Esophagus squamous epithelium (tissue), 5 donors: ENCODE data around the gene NNAT. TPM values are rescaled to one million over a fixed set of nuclear protein-coding genes. Genes with fewer than 3 reads are reported as not detected.

ENCODE experiments used
- DNase-seq: peaks from one replicate; lab custom pipeline; 2025; lab: John Stamatoyannopoulos, UW
- H3K27ac ChIP-seq, 4 donors: fragments of 200-600 bp; sonication (generic); one replicate each; pipeline ENCODE4 v1.5.1; 2016 to 2019; ENCODE audit warnings: mild to moderate bottlenecking in 1 of 4
- H3K27me3 ChIP-seq, 4 donors: fragments of 200-600 bp; sonication (generic); 1 replicate in 3 of 4; 2 replicates in 1 of 4; pipeline versions ENCODE4 v1.5.1 to v1.6.0; 2017 to 2021; ENCODE audit warnings: antibody characterized with exemption in 1 of 4
- H3K36me3 ChIP-seq, 3 donors: fragments of 200-600 bp; sonication (generic); one replicate each; pipeline ENCODE4 v1.5.1; 2016 to 2019
- H3K4me1 ChIP-seq, 3 donors: fragments of 200-600 bp; sonication (generic); one replicate each; pipeline ENCODE4 v1.5.1; 2017 to 2019
- H3K4me3 ChIP-seq, 4 donors: fragments of 200-600 bp; sonication (generic); 1 replicate in 3 of 4; 2 replicates in 1 of 4; pipeline ENCODE4 v1.5.1; 2016 to 2019; ENCODE audit warnings: mild to moderate bottlenecking in 2 of 4, moderate library complexity in 1 of 4
- H3K9me3 ChIP-seq, 3 donors: fragments of 200-600 bp; sonication (generic); one replicate each; pipeline ENCODE4 v1.5.1; 2016 to 2019
- POLR2A ChIP-seq, 4 donors: fragments of 450-650 bp; IDR thresholded peaks; one replicate each; pipeline ENCODE4 v1.6.1; 2017; ENCODE audit warnings: antibody characterized with exemption in 4 of 4, mild to moderate bottlenecking in 4 of 4, moderate library complexity in 3 of 4
- WGBS, 2 donors: methylation state at CpG; one replicate each; pipeline ENCODE4 v1.1.5; 2018; 5-methylcytosine and 5-hydroxymethylcytosine counted together
- intact Hi-C: fragments of 100-400 bp; cut with DNase I; formaldehyde crosslinking; loops from one replicate; pipeline ENCODE4 v1.15.0; 2022
- total RNA-seq, 4 donors: library from RNA; depleted of rRNA; stranded (reverse); fragments of >200 nt; gene quantifications; one replicate each; pipeline ENCODE4 v1.1.0, GENCODE V29; 2016
- TF ChIP-seq, protein P1 (sequence below), 6 experiments: fragments of 450-650 bp in 4 of 6; fragments of 200-600 bp in 2 of 6; sonication (generic) in 2 of 6; IDR thresholded peaks; one replicate each; pipeline ENCODE4 v1.5.1; 2016 to 2019; ENCODE audit warnings: antibody characterized with exemption in 6 of 6, mild to moderate bottlenecking in 4 of 6, moderate library complexity in 4 of 6
- donor health status: DM: yes; HTN: yes; CAD: no.

NNAT gene
- total RNA-seq, 4 donors from 2014 or later = 0.76 to 1.9 (median 1.9) TPM; not detected in 1

DNA sequence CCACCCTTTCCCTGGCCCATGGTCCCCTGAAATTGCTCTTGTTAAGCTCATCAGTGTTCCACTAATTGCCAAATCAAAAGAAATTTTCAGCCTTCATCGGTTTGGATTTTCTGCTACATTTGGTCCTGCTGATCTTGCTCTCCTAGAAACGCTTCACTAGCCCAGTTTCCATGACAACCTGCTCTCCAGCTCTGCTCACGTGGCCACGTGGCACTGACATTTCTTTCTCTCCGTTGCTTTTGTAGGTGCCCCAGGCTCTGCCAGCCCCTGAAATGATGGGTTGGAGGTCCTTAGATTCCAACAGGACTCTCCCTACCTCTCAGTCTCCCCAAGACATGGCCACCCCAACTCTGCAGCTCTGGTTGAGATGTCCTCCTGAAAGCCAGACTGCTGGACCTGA is 45.8 kb upstream of the NNAT start:
- H3K9me3 ChIP-seq = no peaks in the 10 kb centered on the region
- no peaks in the 10 kb centered on the region for H3K36me3 ChIP-seq
- no peak overlapping the region for H3K4me3 ChIP-seq
- peaks cover 0 to 24% (median 0%) of the 10 kb centered on the region in 4 donors for H3K27me3 ChIP-seq
- intact Hi-C loops = no loop called here
- no peak for TF ChIP-seq POLR2A (IDR thresholded peaks at IDR 0.05)
- TF ChIP-seq, protein P1, sequence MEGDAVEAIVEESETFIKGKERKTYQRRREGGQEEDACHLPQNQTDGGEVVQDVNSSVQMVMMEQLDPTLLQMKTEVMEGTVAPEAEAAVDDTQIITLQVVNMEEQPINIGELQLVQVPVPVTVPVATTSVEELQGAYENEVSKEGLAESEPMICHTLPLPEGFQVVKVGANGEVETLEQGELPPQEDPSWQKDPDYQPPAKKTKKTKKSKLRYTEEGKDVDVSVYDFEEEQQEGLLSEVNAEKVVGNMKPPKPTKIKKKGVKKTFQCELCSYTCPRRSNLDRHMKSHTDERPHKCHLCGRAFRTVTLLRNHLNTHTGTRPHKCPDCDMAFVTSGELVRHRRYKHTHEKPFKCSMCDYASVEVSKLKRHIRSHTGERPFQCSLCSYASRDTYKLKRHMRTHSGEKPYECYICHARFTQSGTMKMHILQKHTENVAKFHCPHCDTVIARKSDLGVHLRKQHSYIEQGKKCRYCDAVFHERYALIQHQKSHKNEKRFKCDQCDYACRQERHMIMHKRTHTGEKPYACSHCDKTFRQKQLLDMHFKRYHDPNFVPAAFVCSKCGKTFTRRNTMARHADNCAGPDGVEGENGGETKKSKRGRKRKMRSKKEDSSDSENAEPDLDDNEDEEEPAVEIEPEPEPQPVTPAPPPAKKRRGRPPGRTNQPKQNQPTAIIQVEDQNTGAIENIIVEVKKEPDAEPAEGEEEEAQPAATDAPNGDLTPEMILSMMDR (IDR thresholded peaks at IDR 0.05) = no peak
- 71 to 80% methylated on average over 4 to 5 of the region's 5 CpGs for WGBS, 2 donors
- H3K4me1 ChIP-seq = no peaks in the 10 kb centered on the region
- no peak overlapping the region for H3K27ac ChIP-seq
- DNase-seq = no peak

DNA sequence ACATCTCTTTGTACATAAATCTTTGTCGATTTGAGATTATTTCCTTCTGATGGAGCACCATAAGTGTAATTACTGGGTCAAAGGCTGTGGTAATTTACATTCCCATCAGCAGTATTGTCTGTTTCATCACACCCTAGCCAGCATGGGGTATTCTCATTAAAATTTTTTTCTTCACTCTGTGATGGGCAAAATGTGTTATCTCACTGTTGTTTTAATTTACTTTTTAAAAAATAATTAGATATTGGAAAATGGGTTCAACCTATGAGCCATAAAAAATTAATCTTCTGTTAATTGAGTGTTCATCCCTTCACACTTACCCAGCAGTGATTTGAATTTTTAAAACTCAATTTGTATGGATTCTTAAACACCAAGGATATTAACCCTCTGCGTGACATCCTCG is 44.0 kb upstream of the NNAT start:
- peaks cover 0 to 24% (median 0%) of the 10 kb centered on the region in 4 donors for H3K27me3 ChIP-seq
- DNase-seq = no peak
- peaks cover 0 to 5% (median 0%) of the 10 kb centered on the region in 3 donors for H3K4me1 ChIP-seq
- H3K4me3 ChIP-seq = no peak overlapping the region
- no peaks in the 10 kb centered on the region for H3K36me3 ChIP-seq
- no peak overlapping the region for H3K27ac ChIP-seq
- TF ChIP-seq POLR2A (IDR thresholded peaks at IDR 0.05) = no peak
- intact Hi-C loops = no loop called here
- no peaks in the 10 kb centered on the region for H3K9me3 ChIP-seq
- WGBS, 2 donors = 49 to 75% methylated on average over 3 of the region's 3 CpGs

DNA sequence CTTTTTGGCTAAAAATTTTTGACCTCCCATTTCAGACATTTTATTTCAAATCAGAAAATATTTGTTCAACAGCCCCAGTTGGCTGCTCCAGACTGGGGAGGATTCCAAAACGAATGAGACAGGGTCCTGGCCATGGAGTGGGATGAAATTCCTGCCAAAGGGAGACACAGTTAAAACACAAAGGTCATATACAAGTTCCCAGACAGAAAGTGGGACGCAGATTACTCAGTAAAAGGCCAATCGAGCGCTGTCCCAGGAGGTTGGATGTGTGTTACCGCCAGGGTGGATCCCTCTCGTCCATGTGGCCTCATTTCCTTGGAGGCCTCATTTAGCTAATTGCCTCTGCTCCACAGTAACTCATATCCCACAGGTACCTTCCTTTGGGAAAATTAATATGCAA is 41.8 kb upstream of the NNAT start:
- DNase-seq = no peak
- Histone ChIP-seq H3K9me3 (no peaks in the 10 kb centered on the region), H3K27ac (no peak overlapping the region), H3K36me3 (no peaks in the 10 kb centered on the region), H3K4me1 (peaks cover 0 to 5% (median 0%) of the 10 kb centered on the region in 3 donors), H3K27me3 (peaks cover 0 to 21% (median 0%) of the 10 kb centered on the region in 4 donors), H3K4me3 (no peak overlapping the region)
- 60 to 70% methylated on average over 6 of the region's 6 CpGs for WGBS, 2 donors
- intact Hi-C loops = no loop called here
- no peak for TF ChIP-seq POLR2A (IDR thresholded peaks at IDR 0.05)
- TF ChIP-seq, protein P1 (IDR thresholded peaks at IDR 0.05) = no peak

DNA sequence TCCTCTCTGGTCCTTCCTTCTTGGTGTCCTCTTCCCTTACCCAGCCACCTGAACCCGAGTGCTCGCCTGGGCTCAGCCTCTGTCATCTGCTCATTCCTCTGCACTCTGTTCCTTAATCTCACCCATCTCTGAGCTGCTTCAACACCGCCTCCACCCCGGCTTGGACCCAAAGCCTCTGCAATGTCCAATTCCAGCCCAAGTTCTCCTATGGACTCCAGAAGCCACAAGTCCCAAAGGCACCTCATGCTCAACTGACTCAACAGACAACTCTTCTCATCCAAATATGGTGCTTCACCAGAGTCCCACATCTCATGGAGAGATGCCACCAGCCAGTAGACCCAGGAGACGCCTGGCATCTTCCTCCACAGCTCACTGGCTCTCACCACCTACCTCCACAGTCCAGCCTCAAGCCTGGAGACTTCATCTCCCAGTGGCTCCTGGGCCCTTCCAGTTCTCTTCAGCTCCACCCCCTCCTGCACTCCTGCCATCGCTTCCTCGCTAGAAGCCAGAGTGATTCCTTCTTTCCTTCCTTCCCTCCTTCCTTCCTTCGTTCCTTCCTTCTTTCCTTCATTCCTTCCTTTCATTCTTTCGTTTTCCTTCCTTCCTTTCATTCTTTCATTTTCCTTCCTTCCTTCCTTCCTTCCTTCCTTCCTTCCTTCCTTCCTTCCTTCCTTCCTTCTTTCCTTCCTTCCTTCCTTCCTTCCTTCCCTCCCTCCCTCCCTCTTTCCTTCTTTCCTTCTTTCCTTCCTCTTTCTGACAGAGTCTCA is 40.9 kb upstream of the NNAT start:
- Histone ChIP-seq H3K27me3 (peaks cover 0 to 21% (median 0%) of the 10 kb centered on the region in 4 donors), H3K9me3 (no peaks in the 10 kb centered on the region), H3K27ac (no peak overlapping the region), H3K4me1 (peaks cover 0 to 5% (median 0%) of the 10 kb centered on the region in 3 donors), H3K4me3 (no peak overlapping the region), H3K36me3 (no peaks in the 10 kb centered on the region)
- no peak for DNase-seq
- no peak for TF ChIP-seq POLR2A (IDR thresholded peaks at IDR 0.05)
- TF ChIP-seq, protein P1 (IDR thresholded peaks at IDR 0.05) = no peak
- 82 to 93% methylated on average over 9 of the region's 9 CpGs for WGBS, 2 donors
- intact Hi-C loops = no loop called here

DNA sequence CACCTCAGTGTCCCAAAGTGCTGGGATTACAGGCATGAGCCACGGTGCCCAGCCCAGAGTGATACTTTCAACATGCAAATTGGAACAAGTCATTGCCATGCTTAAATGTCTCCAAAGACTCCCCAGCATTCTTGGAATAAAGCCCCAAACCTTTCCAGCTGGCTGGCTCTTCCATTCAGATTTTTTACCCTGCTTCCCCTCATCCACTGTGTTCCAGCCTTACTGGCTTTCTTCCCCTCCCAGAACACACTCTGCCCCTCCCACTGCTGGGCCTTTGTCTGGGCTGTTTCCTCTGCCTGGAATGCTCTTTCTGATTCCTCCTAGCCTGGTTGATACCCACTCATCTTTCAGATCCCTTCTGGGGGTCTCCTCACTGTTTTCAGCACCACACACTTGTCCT is 40.1 kb upstream of the NNAT start:
- H3K9me3 ChIP-seq = no peaks in the 10 kb centered on the region
- H3K36me3 ChIP-seq = no peaks in the 10 kb centered on the region
- no peak overlapping the region for H3K4me3 ChIP-seq
- no peak for DNase-seq
- WGBS, 2 donors = 29 to 38% methylated on average over 1 of the region's 1 CpG
- peaks cover 0 to 5% (median 0%) of the 10 kb centered on the region in 3 donors for H3K4me1 ChIP-seq
- intact Hi-C loops = no loop called here
- H3K27me3 ChIP-seq = peaks cover 0 to 21% (median 0%) of the 10 kb centered on the region in 4 donors
- no peak for TF ChIP-seq POLR2A (IDR thresholded peaks at IDR 0.05)
- TF ChIP-seq, protein P1 (IDR thresholded peaks at IDR 0.05) = no peak
- no peak overlapping the region for H3K27ac ChIP-seq
